ENCODE measurements around the gene PTP4A2.

GRCh38 chr1:31862071-31862470 lies 76.1 kb downstream of the PTP4A2 start:
- TF ChIP-seq CTCF (IDR thresholded peaks at IDR 0.05 in 4 of 5, conservative IDR thresholded peaks at IDR 0.05 in 1 of 5) = no peak
- TF ChIP-seq POLR2A (IDR thresholded peaks at IDR 0.05) = no peak
